WERI-Rb-1 (cell line): Measurements from ENCODE around the gene MTURN.

Source experiments
- DNase-seq: peaks from one replicate; pipeline ENCODE4 v3.0.0-alpha.2; 2020
- H3K27ac ChIP-seq: fragments of 250-450 bp; sonication (Bioruptor Pico); 2 replicates; pipeline ENCODE4 v1.5.1; 2020; ENCODE audit warnings: mild to moderate bottlenecking, moderate library complexity
- H3K27me3 ChIP-seq: fragments of 250-450 bp; sonication (Bioruptor Pico); 2 replicates; pipeline ENCODE4 v1.5.1; 2021; ENCODE audit warnings: mild to moderate bottlenecking, low read depth, moderate library complexity; ENCODE audit not compliant: insufficient read depth, severe bottlenecking
- H3K36me3 ChIP-seq: fragments of 250-450 bp; sonication (Bioruptor Pico); 2 replicates; pipeline ENCODE4 v1.5.1; 2020; ENCODE audit warnings: mild to moderate bottlenecking, moderate library complexity
- H3K4me3 ChIP-seq: 2 replicates; pipeline ENCODE4 v1.5.1; 2011; ENCODE audit warnings: low read depth, mild to moderate bottlenecking, control low read depth, low read length
- H3K9me3 ChIP-seq: fragments of 250-450 bp; sonication (Bioruptor Pico); 2 replicates; pipeline ENCODE4 v1.5.1; 2021; ENCODE audit warnings: mild to moderate bottlenecking, moderate library complexity; ENCODE audit not compliant: severe bottlenecking
- TF ChIP-seq, protein P1 (sequence below): IDR thresholded peaks from 2 replicates; pipeline ENCODE4 v1.5.1; 2011; ENCODE audit warnings: low read depth, mild to moderate bottlenecking, control low read depth, inconsistent platforms, low read length

Gene MTURN

DNA sequence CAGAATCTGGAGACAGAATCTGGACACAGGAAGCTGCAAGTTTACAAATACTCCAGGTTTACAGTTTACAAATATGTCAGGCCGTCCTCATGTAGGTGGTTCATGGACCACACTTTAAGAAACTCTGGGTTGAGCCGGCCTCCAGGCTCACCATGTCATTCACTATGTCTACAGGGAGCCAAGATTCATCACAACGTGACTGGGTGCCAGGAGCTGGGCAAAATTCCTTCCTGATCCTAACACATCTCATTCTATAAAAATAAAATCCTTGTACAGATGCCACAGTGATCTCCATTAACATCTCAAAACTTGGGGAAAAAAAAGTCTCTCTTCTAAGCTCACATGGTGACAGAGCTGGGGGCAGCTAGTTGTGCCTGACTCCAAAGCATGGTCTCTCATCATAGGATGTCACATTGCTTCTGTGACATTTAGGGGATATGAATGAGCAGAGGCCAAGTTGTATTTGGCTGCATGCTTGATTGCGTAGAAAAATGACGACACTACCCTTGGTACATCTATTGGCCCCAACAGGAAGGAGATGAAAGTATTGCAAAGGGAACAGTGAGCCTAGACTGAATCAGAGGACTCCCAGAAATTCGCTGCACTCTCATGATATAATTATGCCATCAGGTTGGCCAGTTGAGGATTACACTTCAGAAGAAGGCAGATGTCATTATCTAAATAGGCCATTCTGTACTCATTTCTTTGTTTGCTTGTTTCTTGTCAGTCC lies 35.9 kb downstream of the MTURN start:
- no peak for DNase-seq
- no peaks in the 10 kb centered on the region for H3K9me3 ChIP-seq
- no peaks in the 10 kb centered on the region for H3K36me3 ChIP-seq
- H3K27me3 ChIP-seq: no peaks in the 10 kb centered on the region
- H3K27ac ChIP-seq: no peak overlapping the region
- TF ChIP-seq, protein P1, sequence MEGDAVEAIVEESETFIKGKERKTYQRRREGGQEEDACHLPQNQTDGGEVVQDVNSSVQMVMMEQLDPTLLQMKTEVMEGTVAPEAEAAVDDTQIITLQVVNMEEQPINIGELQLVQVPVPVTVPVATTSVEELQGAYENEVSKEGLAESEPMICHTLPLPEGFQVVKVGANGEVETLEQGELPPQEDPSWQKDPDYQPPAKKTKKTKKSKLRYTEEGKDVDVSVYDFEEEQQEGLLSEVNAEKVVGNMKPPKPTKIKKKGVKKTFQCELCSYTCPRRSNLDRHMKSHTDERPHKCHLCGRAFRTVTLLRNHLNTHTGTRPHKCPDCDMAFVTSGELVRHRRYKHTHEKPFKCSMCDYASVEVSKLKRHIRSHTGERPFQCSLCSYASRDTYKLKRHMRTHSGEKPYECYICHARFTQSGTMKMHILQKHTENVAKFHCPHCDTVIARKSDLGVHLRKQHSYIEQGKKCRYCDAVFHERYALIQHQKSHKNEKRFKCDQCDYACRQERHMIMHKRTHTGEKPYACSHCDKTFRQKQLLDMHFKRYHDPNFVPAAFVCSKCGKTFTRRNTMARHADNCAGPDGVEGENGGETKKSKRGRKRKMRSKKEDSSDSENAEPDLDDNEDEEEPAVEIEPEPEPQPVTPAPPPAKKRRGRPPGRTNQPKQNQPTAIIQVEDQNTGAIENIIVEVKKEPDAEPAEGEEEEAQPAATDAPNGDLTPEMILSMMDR: no peak
- H3K4me3 ChIP-seq: no peak overlapping the region

DNA sequence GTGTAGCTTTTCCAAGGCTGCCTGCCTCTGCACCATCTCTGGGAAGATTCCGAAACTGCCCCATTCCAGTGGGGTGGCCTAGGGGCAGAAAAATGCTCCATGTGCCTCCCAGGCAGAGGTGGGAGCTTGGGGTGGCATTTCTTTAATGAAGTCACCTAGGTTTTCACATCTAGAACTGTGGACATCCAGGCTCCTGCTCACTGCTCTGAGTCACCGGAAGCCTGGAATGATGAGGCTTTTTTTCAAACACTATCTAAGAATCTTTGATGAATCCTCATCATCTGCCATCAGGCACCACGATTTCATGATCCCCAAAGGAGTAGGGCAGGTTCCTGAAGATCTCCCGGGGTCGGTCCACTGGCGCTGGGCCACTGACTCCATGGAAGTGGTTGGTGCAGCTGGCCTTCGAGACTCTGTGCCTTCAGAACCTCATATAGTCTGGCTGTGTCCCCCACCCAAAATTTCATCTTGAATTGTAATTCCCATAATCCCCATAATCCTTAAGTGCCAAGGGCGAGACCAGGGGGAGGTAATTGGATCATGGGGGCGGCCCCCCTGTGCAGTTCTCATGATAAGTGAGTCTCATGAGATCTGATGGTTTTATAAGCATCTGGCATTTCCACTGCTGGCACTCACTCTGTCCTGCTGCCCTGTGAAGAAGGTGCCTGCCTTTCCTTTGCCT lies 37.1 kb downstream of the MTURN start:
- Histone ChIP-seq H3K9me3 (no peaks in the 10 kb centered on the region), H3K4me3 (no peak overlapping the region), H3K27ac (no peak overlapping the region), H3K27me3 (no peaks in the 10 kb centered on the region), H3K36me3 (no peaks in the 10 kb centered on the region)
- peak; percentile 40 for DNase-seq
- TF ChIP-seq, protein P1: no peak

DNA sequence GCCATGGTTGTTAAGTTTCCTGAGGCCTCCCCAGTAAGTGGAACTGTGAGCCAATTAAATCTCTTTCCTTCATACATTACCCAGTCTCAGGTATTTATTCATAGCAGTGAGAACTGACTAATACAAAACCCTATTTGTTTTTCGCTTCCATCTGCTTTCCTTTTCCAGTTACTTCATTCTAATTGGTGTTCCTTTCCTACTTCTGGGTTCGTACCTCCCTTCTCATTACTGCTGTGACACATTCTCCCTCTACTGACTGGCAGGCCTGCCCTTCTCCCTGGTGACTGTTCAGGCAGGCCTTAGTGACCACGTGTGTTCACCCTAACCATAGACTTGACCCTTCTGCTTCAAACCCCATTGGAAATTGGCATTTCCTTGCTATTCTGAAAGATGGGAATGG lies 37.7 kb downstream of the MTURN start:
- TF ChIP-seq, protein P1: no peak
- H3K27me3 ChIP-seq: no peaks in the 10 kb centered on the region
- no peak for DNase-seq
- no peak overlapping the region for H3K27ac ChIP-seq
- H3K4me3 ChIP-seq: no peak overlapping the region
- H3K9me3 ChIP-seq: no peaks in the 10 kb centered on the region
- H3K36me3 ChIP-seq: no peaks in the 10 kb centered on the region

DNA sequence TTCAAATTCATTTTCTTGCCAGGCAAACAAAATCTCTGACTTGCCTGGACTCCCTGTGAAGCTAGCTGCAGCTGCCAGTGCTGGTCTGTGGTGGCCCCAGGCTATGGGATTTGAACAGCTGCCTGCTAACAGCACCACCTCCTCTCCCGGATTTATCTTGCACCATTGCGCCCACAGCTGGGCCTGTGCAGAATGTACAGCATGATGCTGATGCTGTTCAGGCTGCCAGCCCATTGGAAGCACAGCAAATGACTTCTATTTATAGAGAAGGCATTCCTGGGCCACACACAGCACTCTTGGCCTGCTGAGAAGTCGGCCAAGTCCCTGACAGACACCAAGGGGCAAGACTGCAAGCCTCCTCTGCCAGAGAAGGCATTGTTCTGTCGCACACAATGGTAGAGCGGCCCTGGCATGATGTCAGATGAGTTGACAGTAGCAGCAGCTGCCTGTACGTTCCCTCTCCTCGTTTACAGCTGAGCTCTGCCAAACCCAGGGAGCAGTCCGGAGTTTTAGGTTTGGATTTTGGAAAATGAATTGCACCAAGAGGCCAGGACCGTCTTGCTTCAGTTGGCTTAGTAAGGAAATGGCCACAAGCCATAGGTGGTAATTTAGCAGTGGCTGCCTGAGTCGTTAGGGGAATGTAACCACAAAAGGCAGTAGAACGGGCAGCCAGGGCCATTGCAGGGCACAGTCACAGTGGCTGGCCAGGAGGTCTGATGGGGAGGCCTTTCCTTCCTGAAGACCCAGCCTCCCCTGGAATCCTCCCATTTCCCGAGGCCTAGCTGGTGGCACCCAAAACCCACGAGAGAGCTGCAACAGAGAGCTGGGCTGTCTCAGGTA lies 38.5 kb downstream of the MTURN start:
- Histone ChIP-seq H3K36me3 (no peaks in the 10 kb centered on the region), H3K27me3 (no peaks in the 10 kb centered on the region), H3K9me3 (no peaks in the 10 kb centered on the region), H3K4me3 (no peak overlapping the region), H3K27ac (no peak overlapping the region)
- TF ChIP-seq, protein P1: peak; percentile 33; the same call in 1 of the 2 replicates
- DNase-seq: peak; percentile 51

DNA sequence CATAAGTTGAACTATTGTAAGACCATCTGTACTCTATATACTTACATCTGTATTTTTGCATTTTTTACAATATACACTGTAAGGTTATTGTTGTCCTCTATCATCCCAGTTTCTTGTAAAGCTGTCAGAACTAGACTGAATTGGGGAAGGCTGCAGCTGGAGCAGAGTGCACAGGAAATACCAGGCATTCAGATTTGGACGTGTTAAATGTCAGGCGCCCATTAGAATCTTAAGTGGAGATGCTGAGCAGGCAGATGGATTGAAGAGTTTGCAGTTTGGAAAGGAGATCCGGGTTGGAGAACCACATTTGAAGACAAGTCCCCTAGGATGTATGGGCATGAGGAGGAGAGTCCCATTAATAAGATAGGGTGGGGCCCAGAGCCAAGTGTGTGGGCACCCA lies 40.4 kb downstream of the MTURN start:
- TF ChIP-seq, protein P1: no peak
- H3K27ac ChIP-seq: no peak overlapping the region

More for the DNA sequence above, 40.4 kb downstream of the MTURN start:
- Histone ChIP-seq H3K9me3 (no peaks in the 10 kb centered on the region), H3K36me3 (no peaks in the 10 kb centered on the region), H3K27me3 (no peaks in the 10 kb centered on the region), H3K4me3 (no peak overlapping the region)
- no peak for DNase-seq
